Measurements from ENCODE around the gene FBXO38. TPM values are rescaled to one million over a fixed set of nuclear protein-coding genes. Genes with fewer than 3 reads are reported as not detected.

FBXO38 gene
- total RNA-seq, 1 experiment from 2014 or later = 35.8 TPM

DNA sequence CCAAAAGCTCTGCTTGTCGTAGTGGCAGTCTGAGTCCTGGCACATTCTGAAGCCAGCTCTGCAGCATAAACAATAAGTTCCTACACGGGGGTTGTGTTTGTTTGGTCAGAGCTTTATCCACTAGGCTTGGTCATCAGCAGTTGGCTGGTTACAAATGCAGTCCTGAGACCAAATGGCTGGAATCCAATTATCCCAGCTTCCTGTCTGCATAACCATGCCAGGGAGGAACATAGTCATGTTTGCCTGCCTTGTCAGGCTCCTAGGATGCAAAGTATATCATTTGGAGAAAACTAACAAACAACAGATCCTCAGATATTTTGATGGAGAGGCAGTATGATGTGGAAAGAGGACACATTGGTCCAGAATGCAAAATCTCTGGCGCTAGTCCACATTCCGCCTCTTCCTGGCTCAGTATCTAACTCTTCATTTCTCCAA is 85.8 kb downstream of the FBXO38 start (continued):
- TF ChIP-seq, protein P1, sequence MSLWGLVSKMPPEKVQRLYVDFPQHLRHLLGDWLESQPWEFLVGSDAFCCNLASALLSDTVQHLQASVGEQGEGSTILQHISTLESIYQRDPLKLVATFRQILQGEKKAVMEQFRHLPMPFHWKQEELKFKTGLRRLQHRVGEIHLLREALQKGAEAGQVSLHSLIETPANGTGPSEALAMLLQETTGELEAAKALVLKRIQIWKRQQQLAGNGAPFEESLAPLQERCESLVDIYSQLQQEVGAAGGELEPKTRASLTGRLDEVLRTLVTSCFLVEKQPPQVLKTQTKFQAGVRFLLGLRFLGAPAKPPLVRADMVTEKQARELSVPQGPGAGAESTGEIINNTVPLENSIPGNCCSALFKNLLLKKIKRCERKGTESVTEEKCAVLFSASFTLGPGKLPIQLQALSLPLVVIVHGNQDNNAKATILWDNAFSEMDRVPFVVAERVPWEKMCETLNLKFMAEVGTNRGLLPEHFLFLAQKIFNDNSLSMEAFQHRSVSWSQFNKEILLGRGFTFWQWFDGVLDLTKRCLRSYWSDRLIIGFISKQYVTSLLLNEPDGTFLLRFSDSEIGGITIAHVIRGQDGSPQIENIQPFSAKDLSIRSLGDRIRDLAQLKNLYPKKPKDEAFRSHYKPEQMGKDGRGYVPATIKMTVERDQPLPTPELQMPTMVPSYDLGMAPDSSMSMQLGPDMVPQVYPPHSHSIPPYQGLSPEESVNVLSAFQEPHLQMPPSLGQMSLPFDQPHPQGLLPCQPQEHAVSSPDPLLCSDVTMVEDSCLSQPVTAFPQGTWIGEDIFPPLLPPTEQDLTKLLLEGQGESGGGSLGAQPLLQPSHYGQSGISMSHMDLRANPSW (CRISPR knock-in tag; conservative IDR thresholded peaks at IDR 0.05; ENCODE audit: low read depth) = no peak
- TF ChIP-seq, protein P2, sequence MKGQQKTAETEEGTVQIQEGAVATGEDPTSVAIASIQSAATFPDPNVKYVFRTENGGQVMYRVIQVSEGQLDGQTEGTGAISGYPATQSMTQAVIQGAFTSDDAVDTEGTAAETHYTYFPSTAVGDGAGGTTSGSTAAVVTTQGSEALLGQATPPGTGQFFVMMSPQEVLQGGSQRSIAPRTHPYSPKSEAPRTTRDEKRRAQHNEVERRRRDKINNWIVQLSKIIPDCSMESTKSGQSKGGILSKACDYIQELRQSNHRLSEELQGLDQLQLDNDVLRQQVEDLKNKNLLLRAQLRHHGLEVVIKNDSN (CRISPR knock-in tag; IDR thresholded peaks at IDR 0.05) = no peak

DNA sequence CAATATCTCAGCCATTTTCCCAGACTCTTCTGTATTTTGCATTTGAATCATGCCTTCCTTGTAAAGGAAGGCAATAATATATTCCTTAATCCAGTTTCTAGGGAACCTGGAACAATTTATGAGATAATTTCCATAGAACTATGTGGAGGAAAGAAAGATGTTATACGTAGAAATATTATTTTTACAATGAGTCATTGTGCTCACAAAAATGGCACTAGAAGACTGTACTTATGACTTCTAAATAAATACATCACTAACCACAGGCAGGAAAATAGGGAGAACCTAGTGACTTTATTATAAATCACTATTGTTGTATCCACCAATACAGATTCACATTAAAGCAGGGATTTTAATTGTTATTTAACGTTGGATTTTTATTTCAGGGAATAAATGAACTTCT is 87.6 kb downstream of the FBXO38 start:
- CTCF ChIA-PET = no interaction called here
- Mint-ChIP-seq H3K36me3 (no peaks in the 10 kb centered on the region), H3K4me3 (no peak overlapping the region)

More for the DNA sequence above, 87.6 kb downstream of the FBXO38 start:
- Mint-ChIP-seq H3K4me1 (no peaks in the 10 kb centered on the region), H3K27ac (no peak overlapping the region), H3K27me3 (ENCODE audit: low read depth) (peaks cover 4% of the 10 kb centered on the region), H3K9me3 (no peaks in the 10 kb centered on the region)
- TF ChIP-seq ZNF423 (CRISPR knock-in tag; IDR thresholded peaks at IDR 0.05) (no peak), FOXP1 (CRISPR knock-in tag; IDR thresholded peaks at IDR 0.05; ENCODE audit: borderline replicate concordance) (no peak), TEAD4 (CRISPR knock-in tag; IDR thresholded peaks at IDR 0.05) (no peak), ZNF532 (CRISPR knock-in tag; IDR thresholded peaks at IDR 0.05; ENCODE audit: borderline replicate concordance) (no peak), FOXP4 (CRISPR knock-in tag; IDR thresholded peaks at IDR 0.05) (no peak), ZNF396 (CRISPR knock-in tag; IDR thresholded peaks at IDR 0.05; ENCODE audit: borderline replicate concordance) (no peak), ZNF425 (CRISPR knock-in tag; conservative IDR thresholded peaks at IDR 0.05) (no peak), ZNF121 (CRISPR knock-in tag; IDR thresholded peaks at IDR 0.05) (no peak), KAT7 (CRISPR knock-in tag; IDR thresholded peaks at IDR 0.05; ENCODE audit: borderline replicate concordance) (no peak), ZNF671 (CRISPR knock-in tag; IDR thresholded peaks at IDR 0.05) (no peak), PRDM15 (CRISPR knock-in tag; IDR thresholded peaks at IDR 0.05) (no peak)
- TF ChIP-seq, protein P3, sequence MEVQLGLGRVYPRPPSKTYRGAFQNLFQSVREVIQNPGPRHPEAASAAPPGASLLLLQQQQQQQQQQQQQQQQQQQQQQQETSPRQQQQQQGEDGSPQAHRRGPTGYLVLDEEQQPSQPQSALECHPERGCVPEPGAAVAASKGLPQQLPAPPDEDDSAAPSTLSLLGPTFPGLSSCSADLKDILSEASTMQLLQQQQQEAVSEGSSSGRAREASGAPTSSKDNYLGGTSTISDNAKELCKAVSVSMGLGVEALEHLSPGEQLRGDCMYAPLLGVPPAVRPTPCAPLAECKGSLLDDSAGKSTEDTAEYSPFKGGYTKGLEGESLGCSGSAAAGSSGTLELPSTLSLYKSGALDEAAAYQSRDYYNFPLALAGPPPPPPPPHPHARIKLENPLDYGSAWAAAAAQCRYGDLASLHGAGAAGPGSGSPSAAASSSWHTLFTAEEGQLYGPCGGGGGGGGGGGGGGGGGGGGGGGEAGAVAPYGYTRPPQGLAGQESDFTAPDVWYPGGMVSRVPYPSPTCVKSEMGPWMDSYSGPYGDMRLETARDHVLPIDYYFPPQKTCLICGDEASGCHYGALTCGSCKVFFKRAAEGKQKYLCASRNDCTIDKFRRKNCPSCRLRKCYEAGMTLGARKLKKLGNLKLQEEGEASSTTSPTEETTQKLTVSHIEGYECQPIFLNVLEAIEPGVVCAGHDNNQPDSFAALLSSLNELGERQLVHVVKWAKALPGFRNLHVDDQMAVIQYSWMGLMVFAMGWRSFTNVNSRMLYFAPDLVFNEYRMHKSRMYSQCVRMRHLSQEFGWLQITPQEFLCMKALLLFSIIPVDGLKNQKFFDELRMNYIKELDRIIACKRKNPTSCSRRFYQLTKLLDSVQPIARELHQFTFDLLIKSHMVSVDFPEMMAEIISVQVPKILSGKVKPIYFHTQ (CRISPR knock-in tag; IDR thresholded peaks at IDR 0.05) = no peak
- POLR2A ChIA-PET = no interaction called here
- ATAC-seq = no peak
- DNase-seq (ENCODE audit: low spot score) = no peak
